Activated CD4-positive, alpha-beta T cell treated with anti-CD3 and anti-CD28 coated beads, Interleukin-2, amount 50 U/mL, for 24 hours (primary cell): Measurements from ENCODE around the gene ZNF710.

Source experiments
- DNase-seq, 2 donors: peaks; one replicate each; pipeline ENCODE4 v3.0.0-alpha.2; 2020; ENCODE audit warnings: low read depth in 1 of 2, low spot score in 1 of 2

The ZNF710 gene

GRCh38 chr15:90018216-90018831, 17.2 kb downstream of the ZNF710 start:
- DNase-seq = no peak

DNA sequence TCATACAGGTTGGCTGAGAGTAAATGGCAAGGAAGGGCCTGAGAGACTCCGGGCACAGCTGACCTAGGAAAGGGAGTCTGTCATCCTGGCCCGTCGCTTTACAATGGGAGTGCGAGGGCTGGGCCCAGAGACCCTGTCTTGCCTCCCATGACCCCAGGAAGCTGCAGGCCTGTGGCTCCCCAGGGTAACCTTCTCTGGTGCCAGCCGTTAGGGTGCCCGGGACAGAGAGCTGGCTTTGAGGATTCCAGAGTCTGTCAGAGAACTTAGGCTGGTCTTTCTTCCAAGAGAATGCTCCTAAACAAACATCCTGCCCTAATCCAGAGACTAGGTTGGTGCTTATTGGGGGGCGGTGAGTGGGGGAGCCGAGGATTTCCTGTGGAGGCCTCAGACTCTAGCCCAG, 18.5 kb downstream of the ZNF710 start:
- no peak for DNase-seq

- DNase-seq = no peak
Measured at GRCh38 chr15:90020021-90020735, 19.1 kb downstream of the ZNF710 start.

DNA sequence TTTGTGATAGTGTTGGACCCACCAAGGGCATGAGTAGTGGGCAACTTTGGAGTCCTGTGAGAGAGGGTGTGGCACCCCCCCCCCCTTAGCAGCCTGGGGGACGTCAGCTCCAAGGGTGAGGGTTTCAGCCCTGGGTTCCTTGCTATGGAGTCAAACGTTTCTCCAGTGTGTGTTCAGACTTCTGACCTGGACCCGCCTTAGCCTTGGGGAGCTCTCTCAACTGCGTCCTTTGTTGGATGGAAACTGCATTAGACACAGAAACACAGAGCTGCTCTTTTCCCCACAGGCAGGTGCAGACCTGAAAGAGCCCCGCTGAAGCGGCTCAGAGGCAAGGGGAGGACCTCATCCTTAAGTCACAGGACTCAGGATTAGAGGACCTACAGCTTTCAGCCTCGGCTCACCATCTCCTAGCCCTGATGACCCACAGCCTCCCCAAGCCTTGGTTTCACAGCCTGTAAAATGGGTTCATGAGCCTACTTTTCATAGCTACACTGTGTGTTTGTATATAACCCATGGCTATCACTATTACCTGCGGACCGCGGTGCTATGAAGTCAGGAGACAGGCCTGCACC, 19.9 kb downstream of the ZNF710 start:
- DNase-seq = no peak

DNA sequence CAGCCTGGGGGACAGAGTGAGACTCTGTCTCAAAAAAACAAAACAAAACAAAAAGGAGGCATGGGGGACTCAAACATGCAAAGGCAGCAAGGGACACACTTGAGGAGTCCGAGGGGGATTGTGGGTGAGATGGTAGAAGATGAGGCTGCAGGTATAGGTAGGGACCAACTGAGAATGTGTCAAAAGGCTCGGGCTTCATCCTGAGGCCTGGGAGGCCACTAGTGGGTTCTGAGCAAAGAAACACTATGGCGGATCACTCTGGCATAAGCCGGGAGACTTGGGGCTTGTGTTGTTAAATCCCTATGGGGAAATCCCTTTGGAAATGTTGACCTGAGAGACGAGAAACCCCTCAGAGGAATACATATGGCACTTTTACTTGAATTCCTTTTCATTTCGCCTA, 21.2 kb downstream of the ZNF710 start:
- DNase-seq = no peak

DNA sequence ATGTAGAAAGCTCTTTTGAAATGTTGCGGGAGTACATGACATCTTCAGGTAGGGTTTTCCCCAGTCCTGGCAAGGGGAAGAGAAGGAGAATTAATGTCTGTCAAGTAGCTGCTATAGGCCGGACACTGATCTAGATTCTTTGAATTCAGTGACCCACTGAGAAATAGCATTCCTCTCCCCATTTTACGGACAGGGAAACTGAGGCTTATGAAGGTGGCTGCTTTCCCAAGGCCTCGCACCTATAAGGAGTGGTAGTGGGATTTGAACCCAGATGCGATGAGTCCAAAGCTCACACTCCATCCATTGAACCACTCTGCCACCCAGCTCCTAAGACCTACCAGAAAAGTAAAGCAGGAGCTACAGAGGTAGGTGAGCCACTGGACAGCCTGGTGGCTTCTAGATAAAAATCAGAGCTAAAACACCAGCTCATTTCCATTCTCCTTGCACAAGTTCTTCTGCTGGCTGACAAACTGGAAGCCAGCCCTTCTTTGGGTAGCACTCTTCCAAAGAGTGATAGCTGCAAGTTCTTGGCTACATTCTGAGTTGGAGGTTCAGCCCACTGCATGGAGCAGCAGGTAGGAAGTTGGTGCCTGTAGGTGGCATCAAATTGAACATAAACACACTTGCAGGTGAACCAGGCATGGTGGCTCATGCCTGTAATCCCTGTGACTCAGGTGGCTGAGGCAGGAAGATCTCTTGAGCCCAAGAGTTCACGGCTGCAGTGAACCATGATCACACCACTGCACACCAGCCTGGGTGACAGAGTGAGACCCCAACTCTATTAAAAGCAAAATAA, 22.0 kb downstream of the ZNF710 start:
- no peak for DNase-seq

GRCh38 chr15:90024406-90024805, 23.3 kb downstream of the ZNF710 start:
- DNase-seq = no peak

DNA sequence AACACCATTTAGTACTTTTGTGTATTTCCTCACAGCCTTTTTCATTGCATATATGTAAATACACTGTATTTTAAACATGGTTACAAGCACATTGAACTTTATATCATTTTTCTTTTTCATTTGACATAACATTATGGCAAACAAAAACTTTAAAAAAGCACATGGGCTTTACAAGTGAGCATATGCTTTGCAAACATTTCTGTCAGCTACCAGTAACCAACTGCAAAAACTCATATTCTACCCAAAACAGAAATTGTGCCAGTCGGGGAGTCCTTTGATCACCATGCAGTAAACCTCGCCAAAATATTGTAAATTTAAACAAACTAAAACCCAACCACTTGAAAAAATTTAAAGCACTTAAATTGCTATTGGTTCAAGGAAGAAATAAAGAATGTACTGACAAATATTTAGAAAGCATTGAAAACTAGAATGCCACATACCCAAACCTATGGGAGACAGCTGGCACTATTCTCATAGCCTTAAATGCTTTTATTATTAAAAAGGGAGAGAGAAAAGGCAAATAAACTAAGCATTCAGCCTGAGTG, 24.4 kb downstream of the ZNF710 start:
- DNase-seq = no peak

GRCh38 chr15:90028376-90028944, 27.3 kb downstream of the ZNF710 start:
- no peak for DNase-seq

GRCh38 chr15:90029024-90029423, 27.9 kb downstream of the ZNF710 start:
- no peak for DNase-seq

DNA sequence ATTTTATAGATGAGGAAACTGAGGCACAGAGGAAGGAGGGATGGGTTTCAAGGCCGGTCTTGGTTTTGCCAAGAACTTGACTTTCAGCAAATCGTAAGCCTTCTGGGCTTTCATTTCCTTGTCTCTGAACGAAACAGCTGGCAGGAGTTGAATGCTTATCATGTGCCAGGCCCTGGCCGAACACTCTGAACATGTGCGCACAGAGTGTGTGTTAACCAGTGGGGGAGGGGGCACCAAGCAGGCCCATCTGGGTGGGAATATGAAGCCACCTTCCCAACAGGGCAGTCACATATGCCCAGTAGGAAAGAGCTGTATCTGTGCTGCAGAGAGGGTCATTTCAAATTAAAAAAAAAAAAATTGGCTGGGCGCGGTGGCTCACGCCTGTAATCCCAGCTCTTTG, 29.3 kb downstream of the ZNF710 start:
- no peak for DNase-seq

DNA sequence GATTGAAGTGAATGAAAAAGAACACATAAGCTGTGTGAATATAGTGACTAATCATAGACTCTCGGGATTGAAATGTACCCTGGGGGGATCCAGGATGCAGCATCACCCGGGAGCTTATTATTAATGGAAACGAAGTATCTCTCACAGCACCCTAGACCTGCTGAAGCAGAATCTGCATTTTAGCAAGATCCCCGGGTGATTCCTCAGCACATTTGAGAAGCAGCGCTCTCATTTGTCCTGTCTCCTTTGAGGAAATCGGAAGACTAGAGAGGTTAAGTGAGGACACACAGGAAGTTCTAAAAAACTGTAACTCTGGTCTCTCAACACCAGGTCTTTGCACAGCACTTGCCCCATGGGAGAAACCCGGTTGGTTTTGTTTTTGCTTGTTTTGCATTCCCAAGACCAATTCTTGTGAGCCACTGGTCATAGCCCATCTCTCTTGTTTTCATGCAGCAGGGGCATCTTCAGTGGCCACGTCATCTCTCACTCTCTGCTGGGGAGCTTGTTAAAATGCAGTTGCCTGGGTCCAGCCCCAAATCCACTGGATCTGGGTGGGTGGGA, 30.2 kb downstream of the ZNF710 start:
- no peak for DNase-seq

DNA sequence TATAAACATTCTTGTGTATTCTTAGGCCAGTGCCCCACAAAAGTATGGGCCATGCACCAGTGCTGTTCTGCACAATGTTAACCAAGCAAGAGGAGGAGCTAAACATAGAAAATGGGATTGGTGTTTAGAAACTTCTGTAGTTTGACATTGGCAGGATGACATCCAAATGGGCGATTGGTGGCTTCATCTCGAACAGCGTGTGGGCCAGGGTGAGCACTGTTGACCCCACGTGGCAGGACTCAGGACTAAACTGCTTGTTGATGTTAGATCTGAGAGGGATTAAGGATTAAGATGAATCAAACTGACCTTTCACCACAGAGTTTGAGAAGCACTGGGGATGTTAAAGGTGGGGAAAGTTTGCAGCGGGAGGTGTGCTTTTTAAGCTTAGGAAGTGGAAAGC, 31.9 kb downstream of the ZNF710 start:
- DNase-seq = no peak

DNA sequence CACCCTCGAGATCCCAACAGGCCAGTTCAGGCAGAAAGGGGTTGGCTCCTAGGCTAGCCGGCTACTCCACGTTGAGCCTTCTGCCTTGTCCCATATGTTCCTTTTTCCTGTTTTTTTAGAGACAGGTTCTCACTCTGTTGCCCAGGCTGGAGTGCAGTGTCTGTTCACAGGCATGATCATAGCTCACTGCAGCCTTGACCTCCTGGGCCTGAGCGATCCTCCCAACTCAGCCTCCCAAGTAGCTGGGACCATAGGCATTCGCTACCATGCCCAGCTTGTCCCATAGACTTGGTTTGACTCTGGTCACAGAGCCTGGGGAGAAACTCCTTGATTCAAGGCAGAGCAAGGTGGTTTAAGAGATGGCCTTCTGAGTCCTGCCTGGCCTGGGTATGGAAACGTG, 32.3 kb downstream of the ZNF710 start:
- no peak for DNase-seq

- no peak for DNase-seq
Measured at GRCh38 chr15:90035095-90035839, 34.1 kb downstream of the ZNF710 start.

DNA sequence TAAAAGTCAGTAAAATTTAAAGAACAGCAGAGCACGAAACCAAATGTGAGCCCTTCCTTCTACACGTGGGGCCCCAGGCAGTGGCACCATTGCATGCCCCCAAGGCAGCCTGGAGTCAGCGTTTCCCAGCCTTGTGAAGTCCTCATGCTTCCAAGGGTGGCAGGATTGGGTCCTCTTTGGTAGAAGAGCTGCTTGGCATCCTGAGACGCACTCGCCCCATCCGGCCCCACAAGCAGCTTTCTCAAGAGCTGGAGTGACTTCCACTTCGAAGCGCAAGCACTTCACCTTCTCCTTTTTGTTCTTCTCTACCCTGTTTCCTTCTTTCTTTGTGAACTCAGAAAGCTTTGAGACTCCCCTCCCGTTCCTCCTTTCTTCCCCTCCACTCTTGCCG, 34.7 kb downstream of the ZNF710 start:
- no peak for DNase-seq

- no peak for DNase-seq
Measured at GRCh38 chr15:90036343-90036742, 35.2 kb downstream of the ZNF710 start.

GRCh38 chr15:90036806-90037510, 35.8 kb downstream of the ZNF710 start:
- DNase-seq = no peak

DNA sequence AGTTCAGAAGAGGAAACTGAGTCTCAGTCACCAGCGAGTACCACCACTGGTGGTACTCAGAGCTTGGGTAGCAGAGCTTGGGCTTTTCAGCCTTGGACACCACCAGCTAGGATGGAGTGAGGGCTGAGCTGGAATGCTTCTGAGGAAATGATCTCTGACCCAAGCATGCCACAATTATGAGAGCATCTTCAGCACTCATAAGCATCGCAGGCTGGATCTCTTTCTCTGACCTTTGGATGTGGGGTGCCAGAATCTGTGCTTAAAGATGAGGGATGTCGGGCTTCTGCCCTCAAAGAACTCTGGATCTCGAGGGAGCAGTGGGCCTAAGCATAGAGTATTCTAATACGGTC, 36.4 kb downstream of the ZNF710 start:
- no peak for DNase-seq
